SHP77 (cell line): ENCODE data around the gene RARS2.

ENCODE experiments used
- DNase-seq, 2 experiments: peaks; one replicate each; lab custom pipeline; 2025; lab: John Stamatoyannopoulos, UW

The RARS2 gene

DNA sequence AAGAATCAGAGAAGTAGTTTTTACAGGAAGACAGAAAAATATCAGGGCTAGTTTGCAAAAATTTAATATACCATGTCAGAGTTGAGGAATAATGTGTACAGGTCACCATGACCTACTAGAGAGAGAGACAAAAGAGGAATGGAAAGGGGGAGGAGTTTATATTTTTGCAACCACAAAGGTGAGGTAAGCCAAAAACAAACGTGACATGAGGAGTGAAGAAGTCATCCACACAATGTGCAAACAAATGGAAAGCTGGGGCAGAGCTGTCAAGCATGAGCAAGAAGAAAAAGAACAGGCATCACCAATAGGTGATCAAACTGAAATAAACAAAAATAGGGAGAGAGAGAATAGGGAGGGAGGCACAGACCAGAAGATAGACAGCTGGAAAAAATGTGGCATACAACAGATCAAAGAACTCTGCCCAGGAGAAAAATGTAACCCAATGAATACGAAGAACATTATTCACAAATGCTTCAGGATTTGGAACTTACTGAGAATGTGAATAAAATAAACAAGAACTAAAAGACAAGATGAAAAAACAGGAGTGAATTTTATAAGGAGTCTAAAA lies 15.5 kb downstream of the RARS2 start:
- peak; percentile 30 to 43 for DNase-seq

DNA sequence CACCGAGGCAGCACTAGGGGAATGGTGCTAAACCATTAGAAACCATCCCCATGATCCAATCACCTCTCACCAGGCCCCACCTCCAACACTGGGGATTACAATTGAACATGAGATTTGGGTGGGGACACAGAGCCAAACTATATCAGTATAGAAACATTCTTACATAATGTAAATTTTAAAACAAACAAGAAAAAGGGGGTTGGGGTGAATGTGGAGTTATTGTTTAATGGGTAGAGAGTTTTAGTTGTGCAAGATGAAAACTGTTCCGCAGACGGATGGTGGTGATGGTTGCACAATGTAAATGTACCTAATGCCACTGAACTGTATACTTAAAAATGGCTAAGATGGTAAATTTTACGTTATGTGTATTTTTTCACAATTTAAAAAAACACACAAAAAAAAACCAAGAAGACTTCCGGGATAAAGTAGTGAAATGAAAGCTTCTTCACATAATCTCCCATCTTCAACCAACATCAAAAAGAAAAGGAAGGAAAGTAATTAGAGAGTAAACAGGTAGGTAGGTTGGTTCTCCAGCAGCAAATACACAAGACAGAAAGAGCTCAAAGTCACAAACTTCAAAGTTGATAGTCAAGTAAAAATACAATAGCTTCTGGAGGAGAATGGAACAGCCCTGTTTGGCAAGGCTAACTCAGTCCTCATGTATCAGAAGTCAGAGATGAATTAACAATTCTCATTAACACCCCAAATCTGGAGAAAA lies 16.3 kb downstream of the RARS2 start:
- no peak for DNase-seq

DNA sequence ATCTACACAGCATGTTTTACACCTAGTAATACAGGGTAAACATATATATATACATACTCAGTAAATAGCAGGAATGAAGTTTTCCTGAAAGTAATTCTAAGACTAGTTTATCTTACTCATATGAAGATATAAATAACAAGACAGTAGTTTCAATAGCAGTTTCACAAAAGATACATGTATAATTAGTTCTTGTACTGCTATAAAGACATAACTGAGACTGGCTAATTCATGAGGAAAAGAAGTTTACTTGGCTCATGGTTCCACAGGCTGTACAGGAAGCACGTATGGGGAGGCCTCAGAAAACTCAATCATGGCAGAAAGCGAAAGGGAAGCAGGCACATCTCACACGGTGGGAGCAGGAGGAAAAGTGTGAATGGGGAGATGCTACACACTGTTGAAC lies 16.9 kb downstream of the RARS2 start:
- no peak for DNase-seq

DNA sequence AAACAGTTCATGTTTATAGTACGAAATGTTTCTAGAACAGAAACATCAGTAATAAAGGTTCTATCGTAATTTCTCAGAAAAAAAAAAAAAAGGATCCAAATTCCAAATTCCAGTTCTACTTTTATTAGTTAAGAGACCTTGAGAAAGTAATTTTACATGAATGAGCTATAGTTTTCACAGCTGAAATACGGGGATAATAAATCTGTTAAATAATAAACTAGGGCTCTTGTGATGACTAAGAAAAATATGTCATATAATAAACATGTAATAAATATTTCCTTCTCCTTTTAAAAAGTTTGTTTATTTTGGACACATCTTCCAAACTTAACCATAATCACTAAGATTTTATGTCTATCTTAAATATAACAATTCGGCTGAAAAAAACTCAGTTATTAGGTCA lies 17.8 kb downstream of the RARS2 start:
- DNase-seq, result no peak

DNA sequence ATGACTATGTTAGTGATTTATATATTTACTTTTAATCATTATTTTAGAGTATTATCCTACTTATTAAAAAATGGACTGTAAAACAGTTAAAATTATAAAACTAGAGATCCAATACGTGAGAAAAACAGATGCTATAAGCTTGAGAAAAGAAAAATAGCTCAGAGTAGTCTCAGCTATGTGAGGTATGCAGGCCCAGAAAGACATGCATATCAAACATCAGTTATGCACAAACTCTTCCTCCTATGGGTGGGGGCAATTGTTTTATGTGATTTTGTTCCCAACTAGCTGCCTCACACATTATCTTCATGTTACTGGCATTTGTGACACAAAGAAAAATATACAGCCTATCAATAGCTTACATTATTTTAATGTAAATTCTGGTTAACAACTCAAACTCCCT lies 28.8 kb downstream of the RARS2 start:
- no peak for DNase-seq

DNA sequence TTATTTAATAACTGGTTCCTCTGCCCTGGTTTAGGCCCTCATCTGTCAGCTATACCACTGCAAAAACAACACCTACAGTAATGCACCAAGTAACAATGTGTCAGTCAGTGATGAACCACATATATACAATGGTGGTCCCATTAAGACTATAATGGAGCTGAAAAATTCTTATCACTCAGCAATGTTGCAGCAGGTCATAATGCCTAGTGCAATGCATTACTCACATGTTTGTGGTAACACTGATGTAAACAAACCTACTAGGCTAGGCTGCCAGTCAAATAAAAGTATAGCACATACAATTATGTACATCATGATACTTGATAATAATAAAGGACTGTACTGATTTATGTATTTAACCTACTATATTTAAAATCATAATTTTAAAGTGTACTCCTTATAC lies 31.3 kb downstream of the RARS2 start:
- DNase-seq, result no peak

DNA sequence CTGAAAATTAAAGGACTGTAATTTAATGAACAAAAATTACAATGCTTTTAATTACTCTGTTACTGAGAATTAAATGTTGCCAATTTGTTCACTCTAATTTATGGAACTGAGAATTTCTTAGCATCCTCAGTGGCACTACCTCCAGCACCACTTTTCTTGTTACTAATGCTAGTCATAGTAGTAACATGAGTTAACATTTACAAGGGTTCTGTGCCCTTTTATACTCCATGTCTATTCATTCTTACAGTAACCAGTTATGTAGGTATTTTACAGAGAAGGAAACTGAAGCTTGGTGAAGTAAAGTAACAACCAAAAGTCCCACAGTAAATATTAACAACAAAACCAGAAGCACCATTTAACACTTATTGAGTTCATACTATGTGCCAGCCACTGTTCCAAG lies 34.3 kb downstream of the RARS2 start:
- no peak for DNase-seq

DNA sequence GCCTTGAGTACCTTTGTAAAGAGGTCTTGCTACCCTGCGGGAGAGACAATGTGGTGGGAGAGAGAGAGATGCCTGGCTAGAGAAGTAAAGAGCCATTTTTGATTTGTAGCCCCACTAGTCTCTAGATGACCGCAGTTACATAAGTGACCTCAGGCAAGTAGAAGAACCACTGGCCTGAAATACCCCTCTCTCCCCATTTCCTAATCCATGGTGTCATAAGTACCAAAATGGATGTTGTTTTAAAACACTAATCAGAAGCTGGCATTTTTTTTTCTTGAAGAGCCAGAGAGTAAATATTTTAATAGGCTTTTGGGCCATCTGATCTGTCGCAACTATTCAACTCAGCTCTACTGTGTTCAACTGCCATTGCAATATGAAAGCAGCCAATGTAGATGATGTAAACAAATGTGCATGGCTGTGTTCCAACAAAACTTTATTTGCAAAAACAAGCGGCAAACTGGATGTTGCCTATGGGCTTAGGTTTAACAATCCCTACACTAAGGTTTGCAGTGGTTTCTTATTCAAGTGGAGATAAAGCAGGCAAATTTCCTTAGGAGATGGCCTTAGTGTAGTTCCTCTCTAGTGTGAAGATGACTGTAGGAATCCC lies 36.5 kb downstream of the RARS2 start:
- DNase-seq, result no peak

DNA sequence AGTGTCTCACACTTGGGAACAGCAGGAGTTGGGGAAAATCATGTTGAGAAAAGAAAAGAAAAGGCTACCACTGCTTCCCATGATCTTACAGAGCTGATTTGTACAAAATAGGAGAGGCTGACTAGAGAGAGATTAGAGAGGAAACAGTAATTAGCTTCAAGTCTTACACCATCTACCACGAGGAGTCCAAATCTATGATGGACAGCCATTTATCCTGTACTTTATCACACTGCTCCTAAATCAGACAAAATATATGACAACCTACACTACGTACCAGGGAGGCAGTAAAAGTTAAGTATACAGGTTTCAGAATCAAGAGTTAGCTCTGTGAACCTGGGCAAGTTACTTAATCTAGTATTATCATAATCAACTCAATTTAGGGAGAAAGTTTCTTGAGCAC lies 38.0 kb downstream of the RARS2 start:
- DNase-seq, result no peak

DNA sequence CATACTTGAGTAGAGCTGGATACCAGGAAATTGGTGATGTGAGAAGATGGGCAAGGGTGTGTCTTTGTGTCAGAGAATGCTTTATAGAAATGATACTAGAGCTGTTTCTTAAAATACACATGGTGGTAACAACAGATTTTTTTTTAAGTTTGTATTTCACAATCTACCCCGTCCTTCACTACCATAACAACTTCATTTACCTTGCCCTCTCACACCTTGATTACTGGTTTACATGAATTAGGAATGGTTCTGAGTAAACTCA lies 45.4 kb downstream of the RARS2 start:
- no peak for DNase-seq

DNA sequence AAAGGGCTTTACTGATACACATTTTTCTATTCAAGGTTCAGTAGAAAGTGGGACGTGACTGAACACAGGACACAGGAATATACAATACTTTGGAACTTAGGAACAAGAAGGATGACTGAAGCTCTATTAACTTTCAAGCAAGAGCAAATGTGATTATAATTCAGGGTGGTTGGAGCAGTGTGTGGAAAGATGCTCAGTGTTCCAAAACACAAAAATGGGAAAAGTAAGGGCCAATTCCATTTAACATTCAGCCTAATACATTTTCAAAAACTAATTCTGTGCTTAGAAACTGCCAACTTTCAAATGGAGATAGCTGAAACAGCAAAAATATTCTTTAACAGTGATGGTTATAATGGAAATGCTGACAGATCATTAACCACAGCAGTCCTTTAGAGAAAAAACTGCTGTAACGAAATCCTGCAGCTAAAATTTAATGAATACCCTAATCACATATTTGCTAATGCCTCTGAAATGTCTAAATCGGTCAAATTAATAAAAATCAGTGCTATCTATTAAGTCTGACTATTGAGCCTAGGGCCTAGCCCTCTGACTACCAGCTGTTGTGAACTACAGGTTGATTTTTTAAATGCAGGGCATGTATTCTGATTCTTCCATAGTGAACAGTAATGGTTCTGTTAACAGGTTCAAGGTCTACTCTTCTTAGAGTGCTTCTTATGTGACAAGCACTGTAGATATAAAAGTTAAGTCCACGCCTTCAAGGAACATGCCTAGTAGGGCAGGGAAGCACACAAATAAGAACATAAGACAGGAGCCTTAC lies 45.9 kb downstream of the RARS2 start:
- DNase-seq, result no peak

DNA sequence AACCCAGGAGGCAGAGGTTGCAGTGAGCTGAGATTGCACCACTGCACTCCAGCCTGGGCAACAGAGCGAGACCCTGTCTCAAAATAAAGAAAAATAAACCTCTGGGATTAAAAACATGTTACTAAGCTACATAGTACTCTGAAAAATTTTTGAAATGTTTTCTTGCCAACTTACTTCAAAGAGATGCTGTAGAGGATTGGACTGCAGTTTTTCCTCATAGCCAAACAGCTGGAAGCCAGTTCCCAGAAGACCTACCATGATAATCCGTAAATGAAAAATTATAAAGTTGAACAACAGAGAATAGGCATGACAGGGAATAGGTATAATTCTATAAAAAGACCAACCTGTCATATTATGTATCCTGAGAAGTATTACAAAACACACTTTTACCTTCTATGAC lies 48.0 kb downstream of the RARS2 start:
- DNase-seq, result no peak

DNA sequence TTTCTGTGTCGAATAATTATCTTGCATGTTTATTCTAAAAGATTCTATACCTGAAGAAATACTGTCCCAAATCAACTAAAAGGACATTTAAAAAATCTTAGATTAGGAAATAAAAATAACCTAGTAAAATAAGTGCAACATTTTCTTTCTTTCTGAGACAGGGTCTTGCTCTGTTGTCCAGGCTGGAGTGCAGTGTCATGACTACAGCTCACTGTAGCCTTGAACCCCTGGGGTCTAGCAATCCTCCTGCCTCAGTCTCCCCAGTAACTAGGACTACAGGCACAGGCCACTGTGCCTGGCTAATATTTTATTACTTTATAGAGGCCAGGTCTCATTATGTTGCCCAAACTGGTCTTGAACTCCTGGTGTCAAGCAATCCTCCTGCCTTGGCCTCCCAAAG lies 48.7 kb downstream of the RARS2 start:
- DNase-seq, result no peak

DNA sequence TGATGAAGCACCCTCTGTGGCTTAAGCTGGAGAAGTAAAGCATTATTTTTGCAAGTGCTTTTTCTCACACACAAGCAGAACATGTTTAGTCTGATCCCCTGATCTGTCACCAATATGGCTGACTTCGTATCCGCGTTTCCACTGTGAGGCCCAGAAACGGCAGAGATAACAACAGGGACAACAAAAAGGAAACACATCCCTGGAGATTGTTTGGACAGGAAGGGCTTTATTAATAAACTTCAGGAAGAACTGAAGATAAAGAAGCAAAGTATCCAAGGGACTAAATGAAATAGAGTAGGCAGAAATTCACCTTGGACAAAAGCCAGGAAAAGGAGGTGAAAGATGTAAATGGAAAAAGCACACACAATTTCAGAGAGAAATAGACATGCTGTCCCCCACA lies 49.2 kb downstream of the RARS2 start:
- DNase-seq, result no peak

DNA sequence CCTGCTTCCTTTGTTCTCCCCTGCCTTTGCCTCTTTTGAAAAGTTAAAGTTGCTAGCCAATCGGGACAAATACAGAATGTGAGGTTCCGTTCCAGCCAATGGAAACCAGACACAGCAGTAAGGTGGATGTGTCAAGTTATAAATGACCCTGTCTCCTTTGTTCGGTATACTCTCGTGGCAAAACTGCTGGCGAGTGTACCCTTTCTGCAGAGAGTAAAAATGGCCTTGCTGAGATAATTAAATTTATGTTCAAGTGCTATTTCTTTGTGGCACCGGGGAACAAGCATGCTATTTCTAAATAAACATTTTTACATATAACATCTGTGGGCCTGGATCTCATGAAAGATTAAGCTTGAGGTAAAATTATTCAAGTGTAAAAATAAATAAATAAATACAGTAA lies 50.2 kb downstream of the RARS2 start:
- no peak for DNase-seq

DNA sequence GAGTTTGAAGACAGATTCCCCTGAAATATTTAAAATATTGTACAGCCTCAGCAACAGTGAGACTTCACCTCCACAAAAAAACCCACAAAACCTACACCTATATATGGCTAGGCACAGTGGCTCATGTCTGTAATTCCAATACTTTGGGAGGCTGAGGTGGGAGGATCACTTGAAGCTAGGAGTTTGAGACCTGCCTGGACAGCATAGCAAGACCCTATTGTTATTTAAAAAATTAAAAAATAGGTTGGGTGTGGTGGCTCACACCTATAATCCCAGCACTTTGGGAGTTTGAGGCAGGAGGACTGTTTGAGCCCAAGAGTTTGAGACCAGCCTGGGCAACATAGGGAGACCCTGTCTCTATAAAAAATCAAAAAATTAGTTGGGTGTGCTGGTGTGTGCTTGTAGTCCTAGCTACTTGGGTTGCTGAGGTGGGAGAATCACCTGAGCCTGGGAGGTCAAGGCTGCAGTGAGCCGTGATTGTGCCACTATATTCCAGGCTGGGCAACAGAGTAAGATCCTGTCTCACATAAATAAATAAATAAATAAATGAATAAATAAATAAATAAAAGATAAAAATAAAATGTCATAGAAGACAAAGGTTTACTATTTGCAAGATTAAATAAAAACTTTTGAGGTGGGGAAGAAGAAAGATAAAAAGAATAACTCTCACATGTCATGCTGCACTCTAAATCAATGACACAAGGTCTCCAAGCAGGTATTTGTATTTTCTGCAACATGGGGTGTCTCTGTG lies 51.1 kb downstream of the RARS2 start:
- DNase-seq, result no peak

DNA sequence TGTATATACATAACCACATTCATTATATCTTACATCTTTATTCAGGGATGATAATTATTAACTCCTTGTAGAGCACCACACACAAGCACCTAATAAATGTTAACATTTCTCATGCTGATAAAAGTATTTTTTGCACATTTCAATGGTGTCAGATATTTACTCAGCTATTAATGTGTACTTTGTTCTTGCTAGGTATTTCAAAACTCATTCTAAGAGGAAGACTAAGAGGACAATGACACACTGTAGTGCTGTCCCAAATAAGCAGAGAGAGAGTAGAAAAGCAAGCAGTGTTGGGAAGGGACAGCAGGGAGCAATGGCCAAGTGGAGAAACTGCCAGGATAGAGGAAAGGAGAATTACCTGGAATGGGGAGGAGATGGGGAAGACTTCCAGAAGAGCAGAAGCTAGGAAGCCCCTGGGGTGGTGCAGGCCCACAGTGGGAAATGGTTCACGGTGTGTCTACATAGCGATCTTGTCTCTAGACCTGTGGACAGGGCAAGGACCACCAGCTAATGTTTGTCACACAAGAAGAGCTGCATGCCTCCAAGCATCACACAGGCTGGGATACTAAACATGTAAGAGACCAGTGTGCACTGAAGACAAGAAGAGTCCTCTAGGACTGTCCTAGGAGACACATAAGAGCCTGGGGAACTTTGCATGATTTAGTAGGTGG lies 55.3 kb downstream of the RARS2 start:
- DNase-seq, result no peak

DNA sequence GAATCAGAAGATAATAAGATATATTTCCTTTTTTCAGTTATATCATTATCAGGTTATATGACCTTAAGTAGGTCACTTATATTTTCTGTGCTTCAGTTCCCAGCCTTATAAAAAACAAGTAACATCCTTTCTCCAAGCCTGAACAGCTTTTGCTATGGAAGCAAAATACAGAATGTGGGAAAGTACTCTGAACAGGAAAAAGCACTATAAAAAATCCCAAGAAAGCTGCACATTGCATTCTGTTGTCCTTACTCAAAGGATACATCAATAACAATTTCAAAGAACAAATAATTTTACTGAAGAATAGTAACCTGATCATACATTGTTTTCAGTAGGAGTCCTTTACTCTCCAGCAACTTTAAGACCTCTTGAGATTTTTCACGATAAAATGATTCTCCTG lies 60.6 kb downstream of the RARS2 start:
- DNase-seq, result no peak

DNA sequence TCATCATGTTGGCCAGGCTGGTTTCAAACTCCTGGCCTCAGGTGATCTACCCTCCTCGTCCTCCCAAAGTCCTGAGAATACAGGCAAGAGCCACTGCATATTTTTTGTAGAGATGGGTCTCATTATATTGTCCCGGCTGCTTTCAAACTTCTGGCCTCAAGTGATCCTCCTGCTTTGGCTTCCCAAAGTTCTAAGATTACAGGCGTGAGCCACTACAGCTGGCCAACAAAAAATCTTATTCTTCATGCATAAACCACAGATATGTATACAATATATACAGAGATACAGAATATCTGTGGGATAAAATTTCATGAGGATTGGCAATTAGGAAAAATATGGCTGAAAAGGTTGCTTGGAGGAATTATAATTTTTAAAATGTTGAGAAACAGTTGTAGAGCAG lies 67.1 kb downstream of the RARS2 start:
- no peak for DNase-seq

DNA sequence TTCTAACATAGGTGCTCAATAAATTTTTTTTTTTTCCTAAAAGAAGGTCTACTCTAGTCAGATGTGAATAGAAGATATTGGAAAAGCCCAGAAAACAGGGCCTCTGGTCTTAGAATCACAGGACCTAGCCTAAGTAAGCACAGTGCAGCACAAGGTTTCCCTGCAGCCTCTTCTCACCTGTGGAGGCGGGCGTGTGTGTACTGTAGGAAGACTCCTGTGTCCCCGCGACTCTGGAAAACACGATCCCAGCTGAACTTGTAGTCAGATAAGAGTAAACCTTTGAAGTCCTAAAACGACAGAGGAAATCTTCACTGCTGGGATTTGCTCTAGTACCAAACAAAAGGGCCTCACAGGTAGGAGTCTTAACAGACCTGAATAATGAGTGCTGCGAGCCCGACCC lies 71.3 kb downstream of the RARS2 start:
- DNase-seq, result no peak

DNA sequence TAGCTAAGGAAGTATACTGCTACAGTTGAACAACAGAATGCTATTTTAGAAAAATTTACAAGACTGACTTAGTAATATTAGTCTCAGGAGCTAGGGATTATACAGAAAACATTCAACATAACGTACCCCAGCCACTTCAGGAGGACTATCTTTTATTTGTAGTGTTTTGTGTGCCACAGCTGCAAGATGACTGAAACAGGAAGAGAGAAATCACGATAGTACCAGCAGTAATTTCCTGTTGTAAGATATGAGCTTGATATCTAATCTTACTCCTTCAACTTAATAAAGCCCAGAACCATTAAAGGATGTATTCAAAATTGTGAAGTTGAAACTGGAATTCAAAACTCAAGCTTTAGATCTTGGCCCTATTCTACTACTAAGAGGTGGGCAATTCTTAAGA lies 75.0 kb downstream of the RARS2 start:
- no peak for DNase-seq

DNA sequence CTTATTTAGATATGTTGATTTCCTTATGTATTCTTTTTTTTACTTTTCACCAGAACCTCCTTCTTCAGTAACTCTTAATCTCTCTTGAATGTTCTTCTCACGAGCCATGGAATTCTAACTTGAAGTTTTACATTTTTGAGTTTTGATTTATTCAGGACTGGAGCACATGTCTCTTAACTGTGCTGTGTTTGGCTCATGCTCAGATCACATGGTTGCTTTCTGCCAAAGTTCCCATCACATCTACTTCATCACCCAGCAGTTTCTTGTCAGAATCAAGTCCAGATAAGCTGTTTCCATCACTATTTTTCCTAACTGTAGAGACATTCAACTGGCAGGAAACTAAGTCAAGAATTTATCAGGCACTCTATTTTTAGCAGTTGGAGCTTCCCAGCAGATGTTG lies 85.3 kb downstream of the RARS2 start:
- no peak for DNase-seq
